VCaP (cell line): ENCODE results near the gene ATRAID.
A peak's percentile ranks its signal among the peaks of the same experiment; 100 is the strongest.
"Not testable (repeated sequence)": the region's sequence is repeated elsewhere in the genome, so short reads cannot be mapped to it uniquely, and the experiment has no call there.

Experiments
- H3K27ac ChIP-seq: fragments of 450-650 bp; 2 replicates; pipeline ENCODE4 v1.5.1; 2017
- CTCF ChIP-seq: fragments of 450-650 bp; conservative IDR thresholded peaks from 2 replicates; pipeline ENCODE4 v1.5.1; 2017; ENCODE audit warnings: mild to moderate bottlenecking, moderate library complexity

ATRAID gene

GRCh38 chr2:27185331-27186026 is 26.4 kb upstream of the ATRAID start:
- no peak for TF ChIP-seq CTCF
- H3K27ac ChIP-seq, result no peak overlapping the region

- no peak for TF ChIP-seq CTCF
These were observed 25.1 kb upstream of the ATRAID start for GRCh38 chr2:27186613-27187345.

DNA sequence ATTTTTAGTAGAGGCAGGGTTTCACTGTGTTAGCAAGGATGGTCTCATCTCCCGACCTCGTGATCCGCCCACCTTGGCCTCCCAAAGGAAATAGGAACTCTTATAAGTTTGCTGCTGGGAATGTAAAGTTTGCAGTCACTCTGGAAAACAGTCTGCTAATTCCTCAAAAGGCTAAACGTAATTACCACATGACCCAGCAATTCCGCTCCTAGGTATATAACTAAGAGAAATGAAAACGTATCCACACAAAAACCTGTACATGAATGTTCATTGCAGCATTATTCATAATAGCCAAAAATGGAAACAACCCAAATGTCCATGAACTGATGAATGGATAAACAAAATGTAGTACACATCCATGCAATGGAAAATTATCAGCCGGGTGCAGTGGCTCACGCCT is 21.9 kb upstream of the ATRAID start:
- H3K27ac ChIP-seq, result no peak overlapping the region
- TF ChIP-seq CTCF, result no peak

More at GRCh38 chr2:27186613-27187345, 25.1 kb upstream of the ATRAID start:
- H3K27ac ChIP-seq, result no peak overlapping the region

- H3K27ac ChIP-seq, result no peak overlapping the region
- TF ChIP-seq CTCF, result peak; percentile 73
These were observed 20.6 kb upstream of the ATRAID start for GRCh38 chr2:27191070-27191829.

DNA sequence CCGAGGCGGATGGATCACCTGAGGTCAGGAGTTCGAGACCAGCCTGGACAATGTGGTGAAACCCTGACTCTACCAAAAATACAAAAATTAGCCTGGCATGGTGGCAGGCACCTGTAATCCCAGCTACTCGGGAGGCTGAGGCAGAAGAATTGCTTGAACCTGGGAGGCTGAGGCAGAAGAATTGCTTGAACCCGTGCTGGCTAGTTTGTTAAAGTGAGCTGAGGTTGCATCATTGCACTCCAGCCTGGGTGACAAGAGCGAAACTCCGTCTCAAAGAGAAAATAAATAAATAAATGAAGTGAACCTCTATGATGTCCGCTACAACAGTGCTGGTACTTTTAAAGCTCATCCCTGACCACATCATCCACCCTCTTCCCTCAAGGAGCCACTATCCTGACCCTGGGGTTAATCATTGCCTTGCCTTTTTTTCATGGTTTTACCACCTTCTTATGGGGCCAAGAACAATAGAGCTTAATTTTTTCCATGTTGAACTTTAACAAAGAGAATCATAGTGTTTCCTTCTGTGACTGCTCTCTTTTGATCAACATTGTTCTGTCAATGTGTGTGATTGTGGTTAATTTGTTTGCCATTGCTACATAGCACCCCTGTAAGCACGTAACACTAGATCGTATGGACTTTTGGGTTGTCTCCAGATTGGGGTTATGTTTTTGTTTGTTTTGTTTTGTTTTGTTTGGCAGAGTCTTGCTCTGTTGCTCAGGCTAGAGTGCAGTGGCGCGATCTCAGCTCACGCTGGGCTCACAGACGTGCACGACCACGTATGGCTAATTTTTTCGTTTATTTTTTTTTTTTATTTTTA is 17.1 kb upstream of the ATRAID start:
- TF ChIP-seq CTCF, result no peak
- H3K27ac ChIP-seq, result no peak overlapping the region

DNA sequence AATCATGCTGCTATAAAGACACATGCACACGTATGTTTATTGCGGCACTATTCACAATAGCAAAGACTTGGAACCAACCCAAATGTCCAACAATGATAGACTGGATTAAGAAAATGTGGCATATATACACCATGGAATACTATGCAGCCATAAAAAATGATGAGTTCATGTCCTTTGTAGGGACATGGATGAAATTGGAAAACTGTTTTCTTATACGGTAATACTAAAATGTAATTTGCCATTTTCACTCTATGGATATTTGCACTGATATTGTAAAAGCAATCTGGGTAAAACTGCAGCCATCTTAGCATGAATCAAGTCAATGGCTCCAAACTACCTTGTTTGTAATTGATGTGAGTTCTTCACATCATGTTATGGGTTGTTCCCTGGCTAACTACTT is 16.0 kb upstream of the ATRAID start:
- H3K27ac ChIP-seq, result not testable (repeated sequence)

DNA sequence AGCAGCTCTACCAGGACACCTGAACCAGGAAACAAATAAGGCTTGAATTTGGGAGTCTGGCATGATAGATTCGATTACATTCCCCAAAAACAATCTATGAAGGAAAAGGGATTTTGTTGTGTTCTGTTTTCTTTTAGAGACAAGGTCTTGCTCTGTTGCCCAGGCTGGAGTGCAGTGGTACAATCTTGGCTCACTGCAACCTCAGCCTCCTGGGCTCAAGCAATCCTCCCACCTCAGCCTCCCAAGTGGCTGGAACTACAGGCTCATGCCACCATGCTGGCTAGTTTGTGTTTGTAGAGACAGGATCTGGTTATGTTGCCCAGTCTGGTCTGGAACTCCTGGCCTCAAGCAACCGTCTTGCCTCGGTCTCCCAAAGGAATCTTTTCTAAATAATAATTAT is 13.8 kb upstream of the ATRAID start:
- H3K27ac ChIP-seq, result not testable (repeated sequence)

GRCh38 chr2:27198627-27199026 is 13.2 kb upstream of the ATRAID start:
- TF ChIP-seq CTCF, result no peak
- no peak overlapping the region for H3K27ac ChIP-seq
